SK-N-SH (cell line): ENCODE results near the gene GRK5.

Experiments
- JUND ChIP-seq: IDR thresholded peaks from 2 replicates; pipeline ENCODE4 v1.4.0; 2012
- PBX3 ChIP-seq: IDR thresholded peaks from 2 replicates; pipeline ENCODE4; 2012
- POLR2AphosphoS5 ChIP-seq: IDR thresholded peaks from 2 replicates; pipeline ENCODE4 v1.6.1; 2012; ENCODE audit warnings: low read depth, low read length
- REST ChIP-seq: IDR thresholded peaks from 2 replicates; pipeline ENCODE4 v1.6.1; 2012; ENCODE audit warnings: mild to moderate bottlenecking, low read depth, low read length, moderate library complexity
- SMC3 ChIP-seq: IDR thresholded peaks from 2 replicates; pipeline ENCODE4 v1.6.1; 2012; ENCODE audit warnings: low read depth, low read length, improper control_type of control experiment
- TF ChIP-seq, protein P1 (sequence below): fragments of 200-600 bp; sonication (generic); IDR thresholded peaks from 2 replicates; pipeline ENCODE4 v1.6.1; 2017; ENCODE audit warnings: antibody characterized with exemption, mild to moderate bottlenecking, moderate library complexity

- TF ChIP-seq, protein P1, sequence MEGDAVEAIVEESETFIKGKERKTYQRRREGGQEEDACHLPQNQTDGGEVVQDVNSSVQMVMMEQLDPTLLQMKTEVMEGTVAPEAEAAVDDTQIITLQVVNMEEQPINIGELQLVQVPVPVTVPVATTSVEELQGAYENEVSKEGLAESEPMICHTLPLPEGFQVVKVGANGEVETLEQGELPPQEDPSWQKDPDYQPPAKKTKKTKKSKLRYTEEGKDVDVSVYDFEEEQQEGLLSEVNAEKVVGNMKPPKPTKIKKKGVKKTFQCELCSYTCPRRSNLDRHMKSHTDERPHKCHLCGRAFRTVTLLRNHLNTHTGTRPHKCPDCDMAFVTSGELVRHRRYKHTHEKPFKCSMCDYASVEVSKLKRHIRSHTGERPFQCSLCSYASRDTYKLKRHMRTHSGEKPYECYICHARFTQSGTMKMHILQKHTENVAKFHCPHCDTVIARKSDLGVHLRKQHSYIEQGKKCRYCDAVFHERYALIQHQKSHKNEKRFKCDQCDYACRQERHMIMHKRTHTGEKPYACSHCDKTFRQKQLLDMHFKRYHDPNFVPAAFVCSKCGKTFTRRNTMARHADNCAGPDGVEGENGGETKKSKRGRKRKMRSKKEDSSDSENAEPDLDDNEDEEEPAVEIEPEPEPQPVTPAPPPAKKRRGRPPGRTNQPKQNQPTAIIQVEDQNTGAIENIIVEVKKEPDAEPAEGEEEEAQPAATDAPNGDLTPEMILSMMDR: no peak
- TF ChIP-seq PBX3 (peak; percentile 60), JUND (no peak), REST (no peak), POLR2AphosphoS5 (no peak), SMC3 (no peak)
Measured at GRCh38 chr10:119252051-119252465, 44.7 kb downstream of the GRK5 start.
